Esophagus squamous epithelium (tissue), 4 donors: Measurements from ENCODE around the gene CFAP44.

Source experiments
- CTCF ChIP-seq, 6 experiments: fragments of 450-650 bp in 4 of 6; fragments of 200-600 bp in 2 of 6; sonication (generic) in 2 of 6; IDR thresholded peaks; one replicate each; pipeline ENCODE4 v1.5.1; 2016 to 2019; ENCODE audit warnings: antibody characterized with exemption in 6 of 6, mild to moderate bottlenecking in 4 of 6, moderate library complexity in 4 of 6
- POLR2A ChIP-seq, 4 donors: fragments of 450-650 bp; IDR thresholded peaks; one replicate each; pipeline ENCODE4 v1.6.1; 2017; ENCODE audit warnings: antibody characterized with exemption in 4 of 4, mild to moderate bottlenecking in 4 of 4, moderate library complexity in 3 of 4

- TF ChIP-seq CTCF (IDR thresholded peaks at IDR 0.05) (no peak), POLR2A (IDR thresholded peaks at IDR 0.05) (no peak)
Measured at GRCh38 chr3:113436809-113437208, 4.5 kb downstream of the CFAP44 start.
